GM12872 (cell line): ENCODE results near the gene DCTN1.

Experiments
- CTCF ChIP-seq: IDR thresholded peaks from 3 replicates; pipeline ENCODE4 v1.5.1; 2011; ENCODE audit warnings: low read depth, mild to moderate bottlenecking, low read length, moderate library complexity; ENCODE audit not compliant: insufficient read depth

DCTN1 gene

GRCh38 chr2:74423231-74424095 is 43.4 kb upstream of the DCTN1 start:
- TF ChIP-seq CTCF, result no peak

GRCh38 chr2:74421221-74421870 is 41.2 kb upstream of the DCTN1 start, which contains the start of the genes C2orf81 and WDR54:
Gene C2orf81, minus strand, starts transcription at chr2:74421619. Its CDS starts 59 bp downstream, at chr2:74421560.
Gene WDR54, plus strand, starts transcription at chr2:74421730. Its CDS starts 424 bp downstream, at chr2:74422154.
- TF ChIP-seq CTCF, result no peak

- TF ChIP-seq CTCF, result no peak
Measured at GRCh38 chr2:74420006-74420405, 39.9 kb upstream of the DCTN1 start.

- no peak for TF ChIP-seq CTCF
Measured at GRCh38 chr2:74419345-74419744, 39.2 kb upstream of the DCTN1 start.

GRCh38 chr2:74418312-74418711 is 38.2 kb upstream of the DCTN1 start:
- TF ChIP-seq CTCF, result no peak

- TF ChIP-seq CTCF, result no peak
Measured at GRCh38 chr2:74417763-74418162, 37.7 kb upstream of the DCTN1 start.

- no peak for TF ChIP-seq CTCF
Measured at GRCh38 chr2:74417197-74417596, 37.1 kb upstream of the DCTN1 start.
